Glutamatergic neuron (in vitro differentiated cells): ENCODE data around the gene PELI1. TPM values are rescaled to one million over a fixed set of nuclear protein-coding genes. Genes with fewer than 3 reads are reported as not detected.

Experiments used
- DNase-seq: peaks from one replicate; pipeline ENCODE4 v3.0.0; 2022
- H3K27ac Mint-ChIP-seq: one replicate; pipeline ENCODE4 v1.8.0; 2020; ENCODE audit warnings: mild to moderate bottlenecking, mixed read lengths, inconsistent platforms; ENCODE audit not compliant: unreplicated experiment
- H3K27me3 Mint-ChIP-seq: one replicate; pipeline ENCODE4 v1.8.0; 2020; ENCODE audit warnings: mild to moderate bottlenecking, moderate library complexity, mixed read lengths, inconsistent platforms; ENCODE audit not compliant: unreplicated experiment
- H3K36me3 Mint-ChIP-seq: one replicate; pipeline ENCODE4 v1.8.0; 2020; ENCODE audit warnings: mild to moderate bottlenecking, mixed read lengths, inconsistent platforms; ENCODE audit not compliant: unreplicated experiment
- H3K4me1 Mint-ChIP-seq: one replicate; pipeline ENCODE4 v1.8.0; 2020; ENCODE audit warnings: mild to moderate bottlenecking, low read depth, mixed read lengths, inconsistent platforms; ENCODE audit not compliant: unreplicated experiment
- H3K4me3 Mint-ChIP-seq: one replicate; pipeline ENCODE4 v1.8.0; 2020; ENCODE audit warnings: mild to moderate bottlenecking, mixed read lengths, inconsistent platforms; ENCODE audit not compliant: unreplicated experiment
- H3K9me3 Mint-ChIP-seq: one replicate; pipeline ENCODE4 v1.8.0; 2020; ENCODE audit warnings: mild to moderate bottlenecking, moderate library complexity, mixed read lengths, inconsistent platforms; ENCODE audit not compliant: unreplicated experiment
- CTCF ChIP-seq: fragments of 200-600 bp; sonication (generic); IDR thresholded peaks from one replicate; pipeline ENCODE4 v1.5.0; 2021; ENCODE audit not compliant: partially characterized antibody, unreplicated experiment
- total RNA-seq: library from RNA; stranded (reverse); fragmentation: NEBNext Ultra II Directional; extraction: Animal tissue kit (Norgen Biotek cat#: 25700); gene quantifications from one replicate; pipeline ENCODE4 v1.2.1, GENCODE V29; 2021; ENCODE audit not compliant: unreplicated experiment

Gene PELI1
- total RNA-seq, 1 donor from 2014 or later = 58.2 TPM

GRCh38 chr2:64127119-64127518 is 17.1 kb downstream of the PELI1 start:
- no peaks in the 10 kb centered on the region for H3K4me1 Mint-ChIP-seq
- H3K4me3 Mint-ChIP-seq = no peak overlapping the region
- H3K27ac Mint-ChIP-seq = no peak overlapping the region
- peaks cover 3% of the 10 kb centered on the region for H3K27me3 Mint-ChIP-seq
- no peak for TF ChIP-seq CTCF
- no peak for DNase-seq
- no peaks in the 10 kb centered on the region for H3K36me3 Mint-ChIP-seq
- H3K9me3 Mint-ChIP-seq = no peaks in the 10 kb centered on the region

- Mint-ChIP-seq H3K27ac (no peak overlapping the region), H3K4me3 (no peak overlapping the region), H3K27me3 (peaks cover 3% of the 10 kb centered on the region), H3K4me1 (no peaks in the 10 kb centered on the region), H3K36me3 (no peaks in the 10 kb centered on the region), H3K9me3 (no peaks in the 10 kb centered on the region)
- no peak for DNase-seq
- TF ChIP-seq CTCF = no peak
These were observed 17.6 kb downstream of the PELI1 start for GRCh38 chr2:64126601-64127000.

- Mint-ChIP-seq H3K4me3 (no peak overlapping the region), H3K4me1 (peaks cover 2% of the 10 kb centered on the region), H3K27me3 (peaks cover 3% of the 10 kb centered on the region), H3K9me3 (no peaks in the 10 kb centered on the region), H3K36me3 (no peaks in the 10 kb centered on the region), H3K27ac (no peak overlapping the region)
- no peak for DNase-seq
- TF ChIP-seq CTCF = no peak
These were observed 19.6 kb downstream of the PELI1 start for GRCh38 chr2:64124571-64124970.

DNA sequence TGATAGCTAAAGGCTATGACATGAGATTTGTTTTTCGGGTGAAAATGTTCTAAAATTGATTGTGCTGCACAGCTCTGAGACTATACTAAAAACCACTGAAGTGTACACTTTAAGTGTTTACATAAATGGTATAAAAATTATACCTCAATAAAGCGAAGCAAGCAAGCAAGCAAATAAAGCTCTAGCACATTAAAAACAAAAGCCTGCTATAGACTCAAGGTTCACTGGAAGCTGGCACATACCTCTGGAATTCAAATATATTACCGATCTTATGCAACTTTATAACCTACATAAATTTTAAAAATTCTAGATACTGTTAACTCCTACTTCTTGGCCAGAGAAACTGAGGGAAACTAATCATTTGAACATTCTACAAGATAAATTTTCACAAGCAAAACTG is 20.1 kb downstream of the PELI1 start:
- Mint-ChIP-seq H3K36me3 (no peaks in the 10 kb centered on the region), H3K4me3 (no peak overlapping the region), H3K27ac (no peak overlapping the region), H3K27me3 (peaks cover 3% of the 10 kb centered on the region), H3K4me1 (peaks cover 5% of the 10 kb centered on the region), H3K9me3 (no peaks in the 10 kb centered on the region)
- DNase-seq = no peak
- TF ChIP-seq CTCF = no peak

GRCh38 chr2:64123740-64124139 is 20.5 kb downstream of the PELI1 start:
- Mint-ChIP-seq H3K27ac (no peak overlapping the region), H3K4me1 (peaks cover 7% of the 10 kb centered on the region), H3K4me3 (no peak overlapping the region), H3K9me3 (no peaks in the 10 kb centered on the region), H3K36me3 (no peaks in the 10 kb centered on the region), H3K27me3 (peaks cover 3% of the 10 kb centered on the region)
- no peak for DNase-seq
- no peak for TF ChIP-seq CTCF
